Pulmonary artery endothelial cell (primary cell): ENCODE data around the gene THAP3. TPM values are rescaled to one million over a fixed set of nuclear protein-coding genes. Genes with fewer than 3 reads are reported as not detected.

Experiments used
- DNase-seq: peaks from one replicate; pipeline ENCODE4 v3.0.0-alpha.2; 2011; ENCODE audit warnings: low read depth, low spot score
- total RNA-seq: library from RNA; depleted of rRNA; stranded (reverse); fragments of >200 nt; gene quantifications from 2 replicates; pipeline ENCODE4 v1.2.3, GENCODE V29; 2014

Gene THAP3, protein sequence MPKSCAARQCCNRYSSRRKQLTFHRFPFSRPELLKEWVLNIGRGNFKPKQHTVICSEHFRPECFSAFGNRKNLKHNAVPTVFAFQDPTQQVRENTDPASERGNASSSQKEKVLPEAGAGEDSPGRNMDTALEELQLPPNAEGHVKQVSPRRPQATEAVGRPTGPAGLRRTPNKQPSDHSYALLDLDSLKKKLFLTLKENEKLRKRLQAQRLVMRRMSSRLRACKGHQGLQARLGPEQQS
- 17.5 and 25.0 TPM in 2 replicates for total RNA-seq

DNA sequence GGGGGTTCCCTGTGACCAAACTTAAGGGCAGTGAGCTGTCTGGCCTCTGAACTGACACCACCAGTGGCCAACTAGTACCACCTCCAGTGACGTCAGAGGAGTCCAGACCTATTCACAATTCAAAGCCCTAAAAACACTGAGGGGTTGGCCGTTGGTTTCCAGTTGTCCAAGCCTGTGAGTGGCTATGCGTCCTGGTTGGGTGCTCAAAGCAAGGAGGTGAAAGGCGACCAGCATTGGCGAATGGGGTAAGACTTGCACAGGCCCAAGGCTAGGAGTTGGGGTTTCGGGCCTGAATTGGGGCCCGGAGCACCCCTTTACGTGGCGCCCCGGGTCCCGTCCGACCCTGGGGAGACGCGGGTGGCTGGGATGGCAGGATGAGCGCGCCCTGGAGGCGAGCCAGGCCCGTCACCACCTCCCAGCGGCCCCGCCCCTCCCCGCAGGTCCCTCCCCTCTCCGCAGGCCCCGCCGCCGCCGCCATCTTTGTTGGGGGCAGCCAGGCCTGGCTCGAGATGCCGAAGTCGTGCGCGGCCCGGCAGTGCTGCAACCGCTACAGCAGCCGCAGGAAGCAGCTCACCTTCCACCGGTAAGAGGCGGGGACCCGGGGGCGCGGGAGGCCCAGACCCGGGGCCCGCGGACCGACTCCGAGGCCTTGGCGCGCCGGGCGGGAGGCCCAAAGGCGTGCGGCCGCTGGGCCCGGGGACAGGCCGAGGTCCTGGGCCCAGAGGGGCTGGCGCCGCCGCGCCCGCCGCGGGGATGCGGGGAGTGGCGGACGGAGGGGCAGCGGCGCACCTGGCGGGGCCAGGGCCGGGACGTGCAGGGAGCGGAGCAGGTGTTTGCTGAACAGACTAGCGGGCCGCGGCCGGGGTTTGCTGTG lies at the start of gene THAP3:
Gene THAP3, plus strand, starts transcription at position 159 of the 874 bp plus-strand sequence. Its CDS starts 351 bp downstream, at position 510.
- DNase-seq = no peak

- DNase-seq = no peak
Measured at GRCh38 chr1:6577831-6578525, 46.7 kb upstream of the THAP3 start.

DNA sequence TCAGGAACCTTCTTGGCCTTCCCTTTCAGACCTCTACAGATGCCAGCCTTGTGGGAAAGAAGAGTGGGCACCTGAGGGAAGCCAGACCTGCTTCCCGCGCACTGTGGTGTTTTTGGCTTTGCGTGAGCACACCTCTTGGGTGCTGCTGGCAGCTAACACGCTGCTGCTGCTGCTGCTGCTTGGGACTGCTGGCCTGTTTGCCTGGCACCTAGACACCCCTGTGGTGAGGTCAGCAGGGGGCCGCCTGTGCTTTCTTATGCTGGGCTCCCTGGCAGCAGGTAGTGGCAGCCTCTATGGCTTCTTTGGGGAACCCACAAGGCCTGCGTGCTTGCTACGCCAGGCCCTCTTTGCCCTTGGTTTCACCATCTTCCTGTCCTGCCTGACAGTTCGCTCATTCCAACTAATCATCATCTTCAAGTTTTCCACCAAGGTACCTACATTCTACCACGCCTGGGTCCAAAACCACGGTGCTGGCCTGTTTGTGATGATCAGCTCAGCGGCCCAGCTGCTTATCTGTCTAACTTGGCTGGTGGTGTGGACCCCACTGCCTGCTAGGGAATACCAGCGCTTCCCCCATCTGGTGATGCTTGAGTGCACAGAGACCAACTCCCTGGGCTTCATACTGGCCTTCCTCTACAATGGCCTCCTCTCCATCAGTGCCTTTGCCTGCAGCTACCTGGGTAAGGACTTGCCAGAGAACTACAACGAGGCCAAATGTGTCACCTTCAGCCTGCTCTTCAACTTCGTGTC lies 45.9 kb upstream of the THAP3 start:
- no peak for DNase-seq

GRCh38 chr1:6579374-6580118 lies 45.1 kb upstream of the THAP3 start, which contains the start of gene ZBTB48:
Gene ZBTB48, plus strand, starts transcription at chr1:6579994. Its CDS starts 616 bp downstream, at chr1:6580610.
- DNase-seq = peak; percentile 83

DNA sequence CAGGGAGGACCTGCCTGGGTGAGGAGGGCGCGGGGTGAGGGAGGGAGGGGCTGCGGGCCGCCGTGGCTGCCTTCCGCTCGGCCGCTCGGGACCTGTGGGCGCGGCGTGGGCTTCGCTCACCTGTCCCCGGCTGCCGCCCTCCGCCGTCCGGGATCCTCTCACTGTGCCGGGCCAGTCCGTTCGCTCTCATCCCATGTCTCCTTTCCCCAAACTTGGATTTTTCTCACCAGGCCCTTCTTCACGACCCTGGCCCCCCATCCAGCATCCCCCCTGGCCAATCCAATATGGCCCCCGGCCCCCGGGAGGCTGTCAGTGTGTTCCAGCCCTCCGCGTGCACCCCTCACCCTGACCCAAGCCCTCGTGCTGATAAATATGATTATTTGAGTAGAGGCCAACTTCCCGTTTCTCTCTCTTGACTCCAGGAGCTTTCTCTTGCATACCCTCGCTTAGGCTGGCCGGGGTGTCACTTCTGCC lies 44.5 kb upstream of the THAP3 start:
- no peak for DNase-seq

DNA sequence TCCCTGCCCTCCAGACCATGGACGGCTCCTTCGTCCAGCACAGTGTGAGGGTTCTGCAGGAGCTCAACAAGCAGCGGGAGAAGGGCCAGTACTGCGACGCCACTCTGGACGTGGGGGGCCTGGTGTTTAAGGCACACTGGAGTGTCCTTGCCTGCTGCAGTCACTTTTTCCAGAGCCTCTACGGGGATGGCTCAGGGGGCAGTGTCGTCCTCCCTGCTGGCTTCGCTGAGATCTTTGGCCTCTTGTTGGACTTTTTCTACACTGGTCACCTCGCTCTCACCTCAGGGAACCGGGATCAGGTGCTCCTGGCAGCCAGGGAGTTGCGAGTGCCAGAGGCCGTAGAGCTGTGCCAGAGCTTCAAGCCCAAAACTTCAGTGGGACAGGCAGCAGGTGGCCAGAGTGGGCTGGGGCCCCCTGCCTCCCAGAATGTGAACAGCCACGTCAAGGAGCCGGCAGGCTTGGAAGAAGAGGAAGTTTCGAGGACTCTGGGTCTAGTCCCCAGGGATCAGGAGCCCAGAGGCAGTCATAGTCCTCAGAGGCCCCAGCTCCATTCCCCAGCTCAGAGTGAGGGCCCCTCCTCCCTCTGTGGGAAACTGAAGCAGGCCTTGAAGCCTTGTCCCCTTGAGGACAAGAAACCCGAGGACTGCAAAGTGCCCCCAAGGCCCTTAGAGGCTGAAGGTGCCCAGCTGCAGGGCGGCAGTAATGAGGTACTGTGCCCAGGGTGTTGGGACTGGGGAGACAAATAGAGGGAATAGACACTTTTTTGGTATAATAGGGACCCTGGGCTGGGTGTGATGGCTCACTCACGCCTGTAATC lies 43.9 kb upstream of the THAP3 start:
- no peak for DNase-seq

- DNase-seq = no peak
Measured at GRCh38 chr1:6581561-6582305, 42.9 kb upstream of the THAP3 start.

DNA sequence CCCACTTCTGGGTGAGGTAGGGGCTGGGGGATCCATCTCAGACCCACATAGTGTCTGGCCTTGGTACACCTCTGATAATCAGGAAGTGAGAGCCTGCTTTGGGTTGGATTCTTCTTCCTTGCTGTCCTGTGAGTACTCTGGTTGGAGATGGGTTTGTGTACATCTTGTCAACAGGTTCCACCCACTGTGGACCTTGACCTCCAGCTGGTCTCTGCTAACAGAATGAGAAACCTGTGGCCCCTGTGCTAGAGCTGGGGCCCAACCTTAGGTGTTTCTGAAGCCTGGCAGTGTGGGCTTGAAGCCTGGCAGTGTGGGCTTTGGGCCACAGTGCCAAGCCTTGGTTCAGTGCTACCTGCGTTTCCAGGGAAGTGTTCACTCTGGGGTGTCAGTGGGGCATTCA lies 42.3 kb upstream of the THAP3 start:
- no peak for DNase-seq

DNA sequence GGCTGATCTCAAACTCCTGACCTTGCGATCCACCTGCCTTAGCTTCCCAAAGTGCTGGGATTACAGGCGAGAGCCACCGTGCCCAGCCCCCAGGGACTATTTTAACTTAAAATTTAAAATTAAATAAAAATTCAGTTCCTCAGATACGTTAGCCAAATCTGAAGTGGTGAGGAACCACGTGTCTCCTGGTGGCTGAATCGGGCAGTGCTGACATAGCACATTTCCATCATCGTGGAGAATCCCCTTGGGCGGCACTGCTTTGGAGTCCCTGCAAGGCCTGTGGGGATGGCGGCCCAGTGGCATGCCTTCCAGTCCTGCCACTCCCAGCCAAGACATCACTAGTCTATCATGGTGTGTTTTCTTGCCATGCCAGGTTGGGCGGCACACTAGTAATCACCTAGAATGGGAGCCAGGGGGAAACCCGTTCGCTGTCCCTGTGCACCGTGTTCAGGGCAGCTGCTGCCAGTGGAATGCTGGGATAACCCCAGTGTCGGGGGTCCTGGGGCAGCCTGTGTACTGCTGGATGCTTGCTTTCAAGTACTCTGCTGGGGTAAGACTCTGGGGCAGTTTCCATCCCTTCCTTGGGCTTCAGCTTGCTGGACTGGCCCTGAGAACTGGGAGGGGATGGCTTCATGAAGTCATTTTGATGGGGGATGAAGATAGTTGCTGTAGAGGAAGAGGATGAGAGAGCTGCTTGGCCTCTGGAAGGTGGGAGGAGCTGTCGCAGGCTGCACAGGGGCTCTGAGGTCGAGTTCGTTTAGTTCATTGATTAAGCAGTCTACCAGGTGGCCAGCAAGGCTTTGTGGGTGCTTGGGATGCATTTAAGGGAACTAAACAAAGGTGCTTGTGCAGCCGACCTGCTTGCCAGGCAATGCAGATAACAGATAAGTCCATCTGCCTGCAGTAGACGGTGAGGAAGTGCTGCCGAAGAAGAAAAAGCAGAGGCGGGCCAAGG lies 40.3 kb upstream of the THAP3 start:
- DNase-seq = no peak

- DNase-seq = no peak
Measured at GRCh38 chr1:6585081-6585722, 39.5 kb upstream of the THAP3 start.

- DNase-seq = no peak
Measured at GRCh38 chr1:6585841-6586240, 38.8 kb upstream of the THAP3 start.

GRCh38 chr1:6586404-6586816 lies 38.3 kb upstream of the THAP3 start:
- DNase-seq = no peak

GRCh38 chr1:6587261-6588005 lies 37.2 kb upstream of the THAP3 start:
- DNase-seq = no peak

DNA sequence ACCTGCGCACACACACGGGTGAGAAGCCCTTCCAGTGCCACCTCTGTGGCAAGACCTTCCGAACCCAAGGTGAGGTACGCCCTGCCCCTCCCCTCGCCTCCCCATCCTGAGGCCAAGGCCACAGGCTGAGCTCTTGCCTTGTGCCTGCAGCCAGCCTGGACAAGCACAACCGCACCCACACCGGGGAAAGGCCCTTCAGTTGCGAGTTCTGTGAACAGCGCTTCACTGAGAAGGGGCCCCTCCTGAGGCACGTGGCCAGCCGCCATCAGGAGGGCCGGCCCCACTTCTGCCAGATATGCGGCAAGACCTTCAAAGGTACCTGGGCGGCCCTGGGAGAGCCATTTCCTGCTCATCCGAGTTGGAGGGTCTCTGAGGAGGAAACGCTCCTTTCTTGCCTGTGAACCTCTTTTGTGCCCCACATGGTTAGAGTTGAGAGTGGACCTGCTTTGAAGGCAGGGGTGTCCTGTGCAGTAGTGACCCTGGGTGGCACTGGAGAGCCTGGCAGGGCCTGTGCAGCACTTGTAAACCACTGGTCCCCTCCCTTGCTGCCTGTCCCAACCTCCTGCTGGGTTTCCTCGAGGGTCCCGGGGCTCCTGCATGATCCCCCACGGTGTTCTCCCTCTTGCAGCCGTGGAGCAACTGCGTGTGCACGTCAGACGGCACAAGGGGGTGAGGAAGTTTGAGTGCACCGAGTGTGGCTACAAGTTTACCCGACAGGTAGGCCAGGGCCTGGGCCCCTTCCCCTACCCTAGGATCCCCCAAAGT lies 36.4 kb upstream of the THAP3 start:
- no peak for DNase-seq

DNA sequence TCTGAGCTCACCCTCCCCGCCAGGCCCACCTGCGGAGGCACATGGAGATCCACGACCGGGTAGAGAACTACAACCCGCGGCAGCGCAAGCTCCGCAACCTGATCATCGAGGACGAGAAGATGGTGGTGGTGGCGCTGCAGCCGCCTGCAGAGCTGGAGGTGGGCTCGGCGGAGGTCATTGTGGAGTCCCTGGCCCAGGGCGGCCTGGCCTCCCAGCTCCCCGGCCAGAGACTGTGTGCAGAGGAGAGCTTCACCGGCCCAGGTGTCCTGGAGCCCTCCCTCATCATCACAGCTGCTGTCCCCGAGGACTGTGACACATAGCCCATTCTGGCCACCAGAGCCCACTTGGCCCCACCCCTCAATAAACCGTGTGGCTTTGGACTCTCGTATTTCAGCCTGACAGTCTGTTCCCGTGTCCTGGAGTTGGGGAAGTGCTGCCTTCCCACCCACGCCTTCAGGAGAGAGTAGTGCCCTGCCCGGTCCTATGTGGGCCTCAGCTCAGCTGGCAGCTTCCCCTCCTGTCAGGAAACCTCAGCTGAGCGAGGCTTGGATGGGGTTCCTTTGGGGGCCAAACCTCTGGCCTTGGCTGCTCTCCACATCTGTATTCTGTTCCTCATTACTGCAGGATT lies 35.7 kb upstream of the THAP3 start:
- no peak for DNase-seq
